Liver (tissue), 9 donors: Measurements from ENCODE around the gene SLC15A5. TPM values are rescaled to one million over a fixed set of nuclear protein-coding genes. Genes with fewer than 3 reads are reported as not detected.

Experiments
- DNase-seq: peaks from one replicate; pipeline ENCODE4 v3.0.0-alpha.2; 2017; ENCODE audit warnings: low spot score
- H3K27ac ChIP-seq, 2 donors: one replicate each; pipeline ENCODE4 v1.7.0; 2013; ENCODE audit warnings: inconsistent platforms in 2 of 2, low read length in 2 of 2, control low read depth in 1 of 2, low read depth in 1 of 2, mild to moderate bottlenecking in 1 of 2
- H3K27me3 ChIP-seq, 4 donors: one replicate each; pipeline versions ENCODE4 v1.6.1 to v1.7.0; 2013; ENCODE audit warnings: low read length in 3 of 4, inconsistent platforms in 1 of 4, mild to moderate bottlenecking in 1 of 4, moderate library complexity in 1 of 4; ENCODE audit not compliant: control insufficient read depth in 4 of 4, insufficient read depth in 4 of 4
- H3K36me3 ChIP-seq, 4 donors: one replicate each; pipeline versions ENCODE4 v1.6.1 to v1.7.0; 2013; ENCODE audit warnings: low read length in 3 of 4, mild to moderate bottlenecking in 3 of 4, low read depth in 1 of 4, moderate library complexity in 1 of 4; ENCODE audit not compliant: control insufficient read depth in 4 of 4, insufficient read depth in 3 of 4
- H3K4me1 ChIP-seq, 4 donors: one replicate each; pipeline versions ENCODE4 v1.6.1 to v1.7.0; 2013; ENCODE audit warnings: low read length in 3 of 4, mild to moderate bottlenecking in 3 of 4, moderate library complexity in 1 of 4; ENCODE audit not compliant: control insufficient read depth in 4 of 4, insufficient read depth in 4 of 4
- H3K4me3 ChIP-seq, 3 donors: one replicate each; pipeline versions ENCODE4 v1.6.1 to v1.7.0; 2013; ENCODE audit warnings: low read length in 3 of 3, control low read depth in 1 of 3, low read depth in 1 of 3, mild to moderate bottlenecking in 1 of 3
- H3K9ac ChIP-seq, 2 donors: one replicate each; pipeline ENCODE4 v1.7.0; 2013; ENCODE audit warnings: low read length in 2 of 2, mild to moderate bottlenecking in 2 of 2, moderate library complexity in 2 of 2, control low read depth in 1 of 2, low read depth in 1 of 2
- H3K9me3 ChIP-seq, 4 donors: one replicate each; pipeline versions ENCODE4 v1.6.1 to v1.7.0; 2013; ENCODE audit warnings: low read length in 3 of 4; ENCODE audit not compliant: control insufficient read depth in 4 of 4
- FOXA1 ChIP-seq: IDR thresholded peaks from 2 replicates; pipeline ENCODE4 v1.6.1; 2016; ENCODE audit warnings: antibody characterized with exemption
- FOXA2 ChIP-seq: IDR thresholded peaks from 2 replicates; pipeline ENCODE4 v1.6.1; 2016; ENCODE audit warnings: antibody characterized with exemption
- GABPA ChIP-seq, 2 donors: IDR thresholded peaks in 1 of 2; conservative IDR thresholded peaks in 1 of 2; 2 replicates each; pipeline ENCODE4 v1.6.1; 2016; ENCODE audit warnings: antibody characterized with exemption in 2 of 2, mild to moderate bottlenecking in 1 of 2, moderate library complexity in 1 of 2
- HNF4A ChIP-seq, 2 donors: conservative IDR thresholded peaks; 2 replicates each; pipeline ENCODE4 v1.6.1; 2016; ENCODE audit warnings: antibody characterized with exemption in 2 of 2, mild to moderate bottlenecking in 2 of 2
- JUND ChIP-seq, 2 donors: IDR thresholded peaks; 2 replicates each; pipeline ENCODE4 v1.6.1; 2016; ENCODE audit warnings: antibody characterized with exemption in 2 of 2
- NR2F2 ChIP-seq: IDR thresholded peaks from 2 replicates; pipeline ENCODE4 v1.6.1; 2016; ENCODE audit warnings: antibody characterized with exemption
- RAD21 ChIP-seq, 2 donors: IDR thresholded peaks; 2 replicates each; pipeline ENCODE4 v1.6.1; 2016; ENCODE audit warnings: antibody characterized with exemption in 2 of 2, mild to moderate bottlenecking in 2 of 2
- RXRA ChIP-seq, 2 donors: IDR thresholded peaks; 2 replicates each; pipeline ENCODE4 v1.6.1; 2017 to 2018; ENCODE audit warnings: antibody characterized with exemption in 2 of 2, mild to moderate bottlenecking in 1 of 2
- SP1 ChIP-seq: IDR thresholded peaks from 2 replicates; pipeline ENCODE4 v1.6.1; 2018; ENCODE audit warnings: antibody characterized with exemption, mild to moderate bottlenecking
- TAF1 ChIP-seq: conservative IDR thresholded peaks from 2 replicates; pipeline ENCODE4 v1.6.1; 2016; ENCODE audit warnings: antibody characterized with exemption, mild to moderate bottlenecking
- YY1 ChIP-seq: IDR thresholded peaks from 2 replicates; pipeline ENCODE4 v1.6.1; 2016; ENCODE audit warnings: antibody characterized with exemption, mild to moderate bottlenecking
- WGBS: extraction: QIAGEN DNeasy Blood & Tissue Kit; methylation state at CpG from one replicate; pipeline ENCODE4 v1.1.7; 2013; 5-methylcytosine and 5-hydroxymethylcytosine counted together
- polyA plus RNA-seq, 2 donors: library from polyadenylated mRNA; stranded (reverse) in 1 of 2; unstranded in 1 of 2; fragments of 200-250 nt in 1 of 2; fragments of >200 nt in 1 of 2; fragmentation: Nextera tagmentation in 1 of 2; extraction: Ambion mirVana in 1 of 2; gene quantifications; one replicate each; pipeline versions ENCODE4 v1.2.1 to v1.2.3, GENCODE V29; 2013 to 2015
- total RNA-seq, 2 donors: library from RNA; depleted of rRNA; stranded (reverse); fragments of >200 nt; gene quantifications; one replicate each; pipeline ENCODE4 v1.2.3, GENCODE V29; 2014
- TF ChIP-seq, protein P1 (sequence below): IDR thresholded peaks from 2 replicates; pipeline ENCODE4 v1.6.1; 2016; ENCODE audit warnings: antibody characterized with exemption
- TF ChIP-seq, protein P2 (sequence below): IDR thresholded peaks from 2 replicates; pipeline ENCODE4 v1.6.1; 2016; ENCODE audit warnings: antibody characterized with exemption
- TF ChIP-seq, protein P3 (sequence below): IDR thresholded peaks from 2 replicates; pipeline ENCODE4 v1.6.1; 2016; ENCODE audit warnings: antibody characterized with exemption
- TF ChIP-seq, protein P4 (sequence below): IDR thresholded peaks from 2 replicates; pipeline ENCODE4 v1.6.1; 2016; ENCODE audit warnings: antibody characterized with exemption, mild to moderate bottlenecking
- donor health status: healthy.
- donor health status: healthy.
- donor health status: healthy.
- donor health status: healthy.
- donor health status: healthy.

SLC15A5 gene
- total and polyA plus RNA-seq, 4 donors: not detected

DNA sequence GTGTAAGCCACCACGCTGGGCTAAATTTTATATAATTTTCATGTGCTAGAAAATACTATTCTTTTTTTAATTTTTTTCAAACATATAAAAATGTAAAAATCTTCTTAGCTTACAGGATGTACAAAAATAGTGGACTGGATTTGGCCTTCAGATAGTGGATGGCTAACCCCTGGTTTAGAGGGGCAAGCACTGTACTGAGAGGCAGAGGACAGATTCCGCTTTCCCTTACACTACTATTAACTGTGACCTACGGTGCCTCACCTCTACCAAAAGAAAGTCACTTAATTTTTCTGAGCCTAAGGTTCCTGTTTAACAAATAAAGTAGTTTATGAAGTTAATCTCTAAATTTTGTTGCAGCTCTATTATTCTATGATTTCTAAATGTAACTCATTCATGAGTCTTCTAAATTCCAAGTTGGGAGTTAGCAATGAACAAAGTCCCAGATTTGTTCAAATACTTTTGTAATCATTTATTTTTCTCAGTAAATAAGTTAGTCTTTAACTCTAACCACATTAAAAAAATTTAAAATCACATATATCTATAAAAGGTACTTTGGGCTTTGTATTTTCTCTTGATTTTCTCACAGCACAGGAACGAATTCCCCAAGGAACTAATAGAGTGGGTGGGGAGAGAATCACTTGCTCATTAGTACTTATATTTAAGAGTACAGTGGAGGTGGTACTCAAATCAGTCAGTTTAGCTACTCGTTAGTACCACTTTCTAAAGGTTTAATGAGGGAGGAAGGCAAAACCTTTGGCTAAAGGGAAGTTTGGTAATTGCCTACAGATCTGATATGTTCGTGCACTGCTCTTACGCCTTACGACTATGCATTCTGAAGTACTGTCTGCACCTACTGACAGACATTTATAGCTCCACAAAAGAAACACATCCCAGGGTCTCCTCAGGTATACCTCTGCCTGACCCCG is 33.7 kb downstream of the SLC15A5 start:
- WGBS: 55% methylated on average over 9 of the region's 9 CpGs
- TF ChIP-seq SP1 (peak; percentile 45), FOXA2 (no peak), HNF4A (conservative IDR thresholded peaks at IDR 0.05) (peak; percentile 55 to 69), TAF1 (no peak), RXRA (IDR thresholded peaks at IDR 0.05) (peak in 1 of 2 donors; percentile 12)
- DNase-seq: no peak
- H3K9ac ChIP-seq: no peak overlapping the region
- H3K9me3 ChIP-seq: no peaks in the 10 kb centered on the region
- H3K27me3 ChIP-seq: no peaks in the 10 kb centered on the region
- H3K36me3 ChIP-seq: no peaks in the 10 kb centered on the region
- peaks cover 5 to 29% (median 22%) of the 10 kb centered on the region in 4 donors for H3K4me1 ChIP-seq
- peak overlapping the region; percentile 51 to 53 for H3K27ac ChIP-seq
- peak overlapping the region in 2 of 3 donors; percentile 7 to 37 for H3K4me3 ChIP-seq

DNA sequence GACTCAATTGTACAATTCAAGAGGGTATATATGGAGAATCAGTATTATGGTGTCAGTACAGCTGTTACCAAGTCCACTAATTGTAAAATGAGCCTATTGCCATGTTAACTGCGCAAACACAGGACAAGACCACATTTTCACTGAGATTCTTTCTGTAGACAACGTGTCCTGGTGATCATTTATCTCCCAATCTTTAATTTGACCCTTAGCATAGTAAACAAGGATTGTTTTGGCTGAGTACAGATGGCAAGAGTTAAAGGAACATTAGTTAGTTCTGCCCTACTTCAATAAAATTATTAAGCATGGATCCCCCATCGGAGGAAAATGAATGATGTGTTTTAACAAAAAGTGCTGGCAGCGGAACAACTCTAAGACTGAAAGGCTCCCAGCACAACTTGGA is 36.1 kb downstream of the SLC15A5 start:
- no peaks in the 10 kb centered on the region for H3K27me3 ChIP-seq
- H3K36me3 ChIP-seq: no peaks in the 10 kb centered on the region
- 50% methylated on average over 4 of the region's 4 CpGs for WGBS
- H3K27ac ChIP-seq: peak overlapping the region in 1 of 2 donors; percentile 1
- TF ChIP-seq, protein P1, sequence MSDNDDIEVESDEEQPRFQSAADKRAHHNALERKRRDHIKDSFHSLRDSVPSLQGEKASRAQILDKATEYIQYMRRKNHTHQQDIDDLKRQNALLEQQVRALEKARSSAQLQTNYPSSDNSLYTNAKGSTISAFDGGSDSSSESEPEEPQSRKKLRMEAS: peak; percentile 21
- TF ChIP-seq, protein P2, sequence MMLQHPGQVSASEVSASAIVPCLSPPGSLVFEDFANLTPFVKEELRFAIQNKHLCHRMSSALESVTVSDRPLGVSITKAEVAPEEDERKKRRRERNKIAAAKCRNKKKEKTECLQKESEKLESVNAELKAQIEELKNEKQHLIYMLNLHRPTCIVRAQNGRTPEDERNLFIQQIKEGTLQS: no peak
- no peak for TF ChIP-seq YY1
- TF ChIP-seq FOXA1: peak; percentile 27
- TF ChIP-seq NR2F2: no peak
- no peak for TF ChIP-seq JUND (IDR thresholded peaks at IDR 0.05)
- no peak for TF ChIP-seq GABPA (IDR thresholded peaks at IDR 0.05 in 1 of 2, conservative IDR thresholded peaks at IDR 0.05 in 1 of 2)
- TF ChIP-seq, protein P3, sequence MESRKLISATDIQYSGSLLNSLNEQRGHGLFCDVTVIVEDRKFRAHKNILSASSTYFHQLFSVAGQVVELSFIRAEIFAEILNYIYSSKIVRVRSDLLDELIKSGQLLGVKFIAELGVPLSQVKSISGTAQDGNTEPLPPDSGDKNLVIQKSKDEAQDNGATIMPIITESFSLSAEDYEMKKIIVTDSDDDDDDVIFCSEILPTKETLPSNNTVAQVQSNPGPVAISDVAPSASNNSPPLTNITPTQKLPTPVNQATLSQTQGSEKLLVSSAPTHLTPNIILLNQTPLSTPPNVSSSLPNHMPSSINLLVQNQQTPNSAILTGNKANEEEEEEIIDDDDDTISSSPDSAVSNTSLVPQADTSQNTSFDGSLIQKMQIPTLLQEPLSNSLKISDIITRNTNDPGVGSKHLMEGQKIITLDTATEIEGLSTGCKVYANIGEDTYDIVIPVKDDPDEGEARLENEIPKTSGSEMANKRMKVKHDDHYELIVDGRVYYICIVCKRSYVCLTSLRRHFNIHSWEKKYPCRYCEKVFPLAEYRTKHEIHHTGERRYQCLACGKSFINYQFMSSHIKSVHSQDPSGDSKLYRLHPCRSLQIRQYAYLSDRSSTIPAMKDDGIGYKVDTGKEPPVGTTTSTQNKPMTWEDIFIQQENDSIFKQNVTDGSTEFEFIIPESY: no peak
- peak; percentile 44 to 59 for TF ChIP-seq HNF4A (conservative IDR thresholded peaks at IDR 0.05)
- peak; percentile 75 for TF ChIP-seq FOXA2
- peak; percentile 60 for TF ChIP-seq SP1
- TF ChIP-seq, protein P4, sequence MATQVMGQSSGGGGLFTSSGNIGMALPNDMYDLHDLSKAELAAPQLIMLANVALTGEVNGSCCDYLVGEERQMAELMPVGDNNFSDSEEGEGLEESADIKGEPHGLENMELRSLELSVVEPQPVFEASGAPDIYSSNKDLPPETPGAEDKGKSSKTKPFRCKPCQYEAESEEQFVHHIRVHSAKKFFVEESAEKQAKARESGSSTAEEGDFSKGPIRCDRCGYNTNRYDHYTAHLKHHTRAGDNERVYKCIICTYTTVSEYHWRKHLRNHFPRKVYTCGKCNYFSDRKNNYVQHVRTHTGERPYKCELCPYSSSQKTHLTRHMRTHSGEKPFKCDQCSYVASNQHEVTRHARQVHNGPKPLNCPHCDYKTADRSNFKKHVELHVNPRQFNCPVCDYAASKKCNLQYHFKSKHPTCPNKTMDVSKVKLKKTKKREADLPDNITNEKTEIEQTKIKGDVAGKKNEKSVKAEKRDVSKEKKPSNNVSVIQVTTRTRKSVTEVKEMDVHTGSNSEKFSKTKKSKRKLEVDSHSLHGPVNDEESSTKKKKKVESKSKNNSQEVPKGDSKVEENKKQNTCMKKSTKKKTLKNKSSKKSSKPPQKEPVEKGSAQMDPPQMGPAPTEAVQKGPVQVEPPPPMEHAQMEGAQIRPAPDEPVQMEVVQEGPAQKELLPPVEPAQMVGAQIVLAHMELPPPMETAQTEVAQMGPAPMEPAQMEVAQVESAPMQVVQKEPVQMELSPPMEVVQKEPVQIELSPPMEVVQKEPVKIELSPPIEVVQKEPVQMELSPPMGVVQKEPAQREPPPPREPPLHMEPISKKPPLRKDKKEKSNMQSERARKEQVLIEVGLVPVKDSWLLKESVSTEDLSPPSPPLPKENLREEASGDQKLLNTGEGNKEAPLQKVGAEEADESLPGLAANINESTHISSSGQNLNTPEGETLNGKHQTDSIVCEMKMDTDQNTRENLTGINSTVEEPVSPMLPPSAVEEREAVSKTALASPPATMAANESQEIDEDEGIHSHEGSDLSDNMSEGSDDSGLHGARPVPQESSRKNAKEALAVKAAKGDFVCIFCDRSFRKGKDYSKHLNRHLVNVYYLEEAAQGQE: no peak
- TF ChIP-seq RAD21 (IDR thresholded peaks at IDR 0.05): peak in 1 of 2 donors; percentile 20
- TF ChIP-seq RXRA (IDR thresholded peaks at IDR 0.05): peak; percentile 36 to 47
- H3K4me1 ChIP-seq: peaks cover 5 to 29% (median 22%) of the 10 kb centered on the region in 4 donors
- no peak for DNase-seq
- H3K9me3 ChIP-seq: no peaks in the 10 kb centered on the region
- no peak overlapping the region for H3K9ac ChIP-seq
- H3K4me3 ChIP-seq: no peak overlapping the region
